ENCODE measurements around the gene CBY1. TPM values are rescaled to one million over a fixed set of nuclear protein-coding genes. Genes with fewer than 3 reads are reported as not detected.

The CBY1 gene
- total RNA-seq, 1 experiment from 2014 or later = 28.3 TPM

- Mint-ChIP-seq H3K27ac (ENCODE audit: unreplicated experiment) (no peak overlapping the region), H3K36me3 (ENCODE audit: insufficient read depth, unreplicated experiment) (peaks cover 31% of the 10 kb centered on the region)
- CTCF ChIA-PET = no interaction called here
Observed at GRCh38 chr22:38713921-38714320, 57.5 kb downstream of the CBY1 start.

GRCh38 chr22:38715176-38715764, 58.8 kb downstream of the CBY1 start:
- POLR2A ChIA-PET = interaction anchor here (1.5 kb wide), 1 partner anchor 10 kb away, joined by 4 read pairs; the partner anchor contains the start of gene GTPBP1
- Histone ChIP-seq H3K27me3 (replicated peaks; ENCODE audit: control insufficient read depth, insufficient read depth, low read length) (no peaks in the 10 kb centered on the region), H3K4me3 (ENCODE audit: low read depth, low read length) (no peak overlapping the region), H3K4me1 (no peaks in the 10 kb centered on the region), H3K9me3 (no peaks in the 10 kb centered on the region), H3K36me3 (ENCODE audit: control insufficient read depth, insufficient read depth, low read length) (peaks cover 7% of the 10 kb centered on the region)
- H3K36me3 Mint-ChIP-seq (ENCODE audit: insufficient read depth, unreplicated experiment) = peaks cover 29% of the 10 kb centered on the region
- intact Hi-C loops (cut with micrococcal nuclease; ENCODE audit: unreplicated experiment) = no loop called here
- no peaks in the 10 kb centered on the region for H3K9me3 Mint-ChIP-seq (ENCODE audit: unreplicated experiment)
- no peak overlapping the region for H3K27ac Mint-ChIP-seq (ENCODE audit: unreplicated experiment)
- no peak overlapping the region for H3K4me3 Mint-ChIP-seq (ENCODE audit: unreplicated experiment)
- DNase-seq = no peak
- TF ChIP-seq CTCF (IDR thresholded peaks at IDR 0.05; ENCODE audit: insufficient read depth in 1 of 2, low read depth in 1 of 2, low read length in 1 of 2, severe bottlenecking in 1 of 2, unreplicated experiment in 1 of 2) = no peak
- peaks cover 14% of the 10 kb centered on the region for H3K4me1 Mint-ChIP-seq (ENCODE audit: low read depth, unreplicated experiment)
- no peaks in the 10 kb centered on the region for H3K27me3 Mint-ChIP-seq (ENCODE audit: insufficient read depth, unreplicated experiment)
- BruUV-seq (replicated peaks) = no TSS peak
- CTCF ChIA-PET = interaction anchor here (1.4 kb wide), 1 partner anchor 10 kb away, joined by 5 read pairs; no protein-coding TSS in a partner anchor

More at GRCh38 chr22:38713921-38714320, 57.5 kb downstream of the CBY1 start:
- H3K9me3 ChIP-seq = no peaks in the 10 kb centered on the region
- BruUV-seq (replicated peaks) = no TSS peak
- no peak overlapping the region for H3K4me3 Mint-ChIP-seq (ENCODE audit: unreplicated experiment)
- H3K4me1 Mint-ChIP-seq (ENCODE audit: low read depth, unreplicated experiment) = peaks cover 14% of the 10 kb centered on the region
- no peaks in the 10 kb centered on the region for H3K9me3 Mint-ChIP-seq (ENCODE audit: unreplicated experiment)
- no peaks in the 10 kb centered on the region for H3K27me3 ChIP-seq (replicated peaks; ENCODE audit: control insufficient read depth, insufficient read depth, low read length)
- H3K27me3 Mint-ChIP-seq (ENCODE audit: insufficient read depth, unreplicated experiment) = no peaks in the 10 kb centered on the region
- POLR2A ChIA-PET = no interaction called here
- no peaks in the 10 kb centered on the region for H3K4me1 ChIP-seq
- intact Hi-C loops (cut with micrococcal nuclease; ENCODE audit: unreplicated experiment) = no loop called here
- TF ChIP-seq CTCF (IDR thresholded peaks at IDR 0.05; ENCODE audit: insufficient read depth in 1 of 2, low read depth in 1 of 2, low read length in 1 of 2, severe bottlenecking in 1 of 2, unreplicated experiment in 1 of 2) = no peak
- H3K36me3 ChIP-seq (ENCODE audit: control insufficient read depth, insufficient read depth, low read length) = peaks cover 7% of the 10 kb centered on the region
- H3K4me3 ChIP-seq (ENCODE audit: low read depth, low read length) = no peak overlapping the region
- DNase-seq = no peak

DNA sequence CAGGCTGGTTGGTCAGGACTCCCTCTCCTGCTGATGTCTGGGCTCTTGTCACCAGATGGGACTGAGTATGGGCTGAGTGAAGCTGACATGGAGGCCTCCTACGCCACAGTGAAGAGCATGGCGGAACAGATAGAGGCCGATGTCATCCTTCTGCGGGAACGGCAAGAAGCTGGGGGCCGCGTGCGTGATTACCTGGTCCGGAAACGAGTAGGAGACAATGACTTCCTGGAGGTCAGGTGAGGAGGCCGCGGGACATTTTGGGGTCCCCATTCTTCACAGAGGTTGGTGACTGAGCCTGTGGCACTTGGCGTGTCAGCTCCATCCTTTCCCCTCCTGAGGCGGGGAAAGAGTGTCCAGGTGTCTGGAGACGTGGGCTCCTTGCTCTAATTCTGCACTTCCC, 59.4 kb downstream of the CBY1 start:
- BruUV-seq (replicated peaks) = no TSS peak
- ChIA-PET CTCF (interaction anchor here (1.4 kb wide), 1 partner anchor 9 kb away, joined by 5 read pairs; no protein-coding TSS in a partner anchor), POLR2A (interaction anchor here (1.5 kb wide), 1 partner anchor 10 kb away, joined by 4 read pairs; the partner anchor contains the start of gene GTPBP1)
- H3K27me3 ChIP-seq (replicated peaks; ENCODE audit: control insufficient read depth, insufficient read depth, low read length) = no peaks in the 10 kb centered on the region
- intact Hi-C loops (cut with micrococcal nuclease; ENCODE audit: unreplicated experiment) = no loop called here
- Mint-ChIP-seq H3K36me3 (ENCODE audit: insufficient read depth, unreplicated experiment) (peaks cover 24% of the 10 kb centered on the region), H3K27ac (ENCODE audit: unreplicated experiment) (no peak overlapping the region), H3K27me3 (ENCODE audit: insufficient read depth, unreplicated experiment) (no peaks in the 10 kb centered on the region), H3K9me3 (ENCODE audit: unreplicated experiment) (no peaks in the 10 kb centered on the region), H3K4me3 (ENCODE audit: unreplicated experiment) (no peak overlapping the region), H3K4me1 (ENCODE audit: low read depth, unreplicated experiment) (peaks cover 11% of the 10 kb centered on the region)
- no peaks in the 10 kb centered on the region for H3K4me1 ChIP-seq
- no peak for DNase-seq
- peaks cover 7% of the 10 kb centered on the region for H3K36me3 ChIP-seq (ENCODE audit: control insufficient read depth, insufficient read depth, low read length)
- no peak for TF ChIP-seq CTCF (IDR thresholded peaks at IDR 0.05; ENCODE audit: insufficient read depth in 1 of 2, low read depth in 1 of 2, low read length in 1 of 2, severe bottlenecking in 1 of 2, unreplicated experiment in 1 of 2)
- no peaks in the 10 kb centered on the region for H3K9me3 ChIP-seq
- no peak overlapping the region for H3K4me3 ChIP-seq (ENCODE audit: low read depth, low read length)
